ENCODE data around the gene MDFIC. TPM values are rescaled to one million over a fixed set of nuclear protein-coding genes. Genes with fewer than 3 reads are reported as not detected.

Gene MDFIC
- total and polyA plus RNA-seq, 2 of the 4 experiments (the other 2 are of a cell fraction), result 16.9 to 35.0 TPM

DNA sequence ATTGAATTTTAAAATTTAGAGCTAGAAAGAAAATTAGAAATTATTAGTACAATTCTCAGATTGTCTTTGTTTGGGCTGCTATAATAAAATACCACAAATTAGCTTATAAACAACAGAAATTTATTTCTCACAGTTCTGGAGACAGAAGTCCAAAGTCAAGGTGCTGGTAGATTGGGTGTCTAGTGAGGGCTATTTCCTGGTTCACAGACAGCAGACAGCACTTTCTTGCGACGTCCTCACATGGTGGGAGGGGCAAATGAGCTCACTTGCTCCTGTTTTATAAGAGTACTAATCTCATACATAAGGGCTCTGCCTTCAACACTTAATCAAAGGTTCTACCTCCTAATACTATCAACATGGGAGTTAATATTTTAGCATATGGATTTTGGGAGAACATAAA, 134.1 kb downstream of the MDFIC start:
- TF ChIP-seq POLR2A (IDR thresholded peaks at IDR 0.05; ENCODE audit: low read depth, low read length) (no peak), CEBPB (IDR thresholded peaks at IDR 0.05; ENCODE audit: low read depth, low read length) (no peak), MXI1 (IDR thresholded peaks at IDR 0.05; ENCODE audit: borderline replicate concordance, low read depth, low read length) (no peak), BHLHE40 (IDR thresholded peaks at IDR 0.05; ENCODE audit: low read depth, low read length) (no peak), FOS (IDR thresholded peaks at IDR 0.05; ENCODE audit: low read depth, low read length) (no peak), MAZ (IDR thresholded peaks at IDR 0.05; ENCODE audit: borderline replicate concordance, low read depth, low read length) (no peak)
- TF ChIP-seq, protein P1, sequence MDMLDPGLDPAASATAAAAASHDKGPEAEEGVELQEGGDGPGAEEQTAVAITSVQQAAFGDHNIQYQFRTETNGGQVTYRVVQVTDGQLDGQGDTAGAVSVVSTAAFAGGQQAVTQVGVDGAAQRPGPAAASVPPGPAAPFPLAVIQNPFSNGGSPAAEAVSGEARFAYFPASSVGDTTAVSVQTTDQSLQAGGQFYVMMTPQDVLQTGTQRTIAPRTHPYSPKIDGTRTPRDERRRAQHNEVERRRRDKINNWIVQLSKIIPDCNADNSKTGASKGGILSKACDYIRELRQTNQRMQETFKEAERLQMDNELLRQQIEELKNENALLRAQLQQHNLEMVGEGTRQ (IDR thresholded peaks at IDR 0.05; ENCODE audit: low read depth, low read length), result no peak
- CTCF ChIA-PET, result no interaction called here
- POLR2A ChIA-PET (ENCODE audit: unreplicated experiment), result no interaction called here
- Histone ChIP-seq H4K91ac (ENCODE audit: insufficient read depth, low read depth, low read length) (no peak overlapping the region), H3K9ac (ENCODE audit: low read depth, low read length) (no peak overlapping the region), H2BK15ac (ENCODE audit: low read depth, low read length) (no peak overlapping the region), H4K5ac (ENCODE audit: low read depth, low read length) (no peak overlapping the region), H3K56ac (ENCODE audit: extremely low read depth, insufficient read depth, low read length) (no peak overlapping the region), H3K36me3 (ENCODE audit: control insufficient read depth, insufficient read depth, low read length) (no peaks in the 10 kb centered on the region), H3K9me1 (ENCODE audit: insufficient read depth, low read length) (no peaks in the 10 kb centered on the region), H3K23ac (ENCODE audit: low read depth, low read length) (no peak overlapping the region), H3K18ac (ENCODE audit: low read depth, low read length) (no peak overlapping the region; the same call in 1 of the 2 replicates), H3K4me3 (ENCODE audit: insufficient read depth, low read depth, low read length) (no peak overlapping the region), H3K4ac (ENCODE audit: low read depth, low read length) (no peak overlapping the region), H3K27ac (ENCODE audit: insufficient read depth, low read length) (no peak overlapping the region), H2AK5ac (ENCODE audit: low read depth, low read length) (no peak overlapping the region), H3K79me1 (ENCODE audit: low read depth in 1 of 2, low read length in 2 of 2) (no peaks in the 10 kb centered on the region), H2BK5ac (ENCODE audit: low read depth, low read length, poor library complexity, severe bottlenecking) (no peak overlapping the region), H3K9me3 (ENCODE audit: control insufficient read depth, insufficient read depth, low read length) (no peaks in the 10 kb centered on the region), H3K27me3 (ENCODE audit: control insufficient read depth, insufficient read depth, low read length) (no peaks in the 10 kb centered on the region), H2AK9ac (replicated peaks; ENCODE audit: low read depth, low read length, poor library complexity) (no peak overlapping the region), H4K20me1 (ENCODE audit: insufficient read depth, low read length) (no peaks in the 10 kb centered on the region), H3K14ac (replicated peaks; ENCODE audit: low read depth, low read length) (no peak overlapping the region), H2BK20ac (ENCODE audit: low read depth, low read length) (no peak overlapping the region), H2BK120ac (ENCODE audit: low read depth, low read length) (no peak overlapping the region), H3K4me1 (ENCODE audit: control insufficient read depth, insufficient read depth, low read length) (no peaks in the 10 kb centered on the region), H4K8ac (ENCODE audit: low read depth in 2 of 2, low read length in 2 of 2) (no peak overlapping the region), H2AFZ (replicated peaks; ENCODE audit: low read length, poor library complexity) (no peak overlapping the region), H3K4me2 (ENCODE audit: low read depth, low read length) (no peak overlapping the region)
- no TSS peak for BruUV-seq (replicated peaks)
- intact Hi-C loops (cut with micrococcal nuclease) (no loop called here), in situ Hi-C loops (cut with MboI; ENCODE audit: low sequenced_read_pairs) (no loop called here), dilution Hi-C loops (cut with HindIII; ENCODE audit: low sequenced_read_pairs, unreplicated experiment) (no loop called here)
- DNase-seq (no peak), ATAC-seq (ENCODE audit: low read depth) (no peak)
- no CpG with 5 or more reads among the region's 2 CpGs for WGBS, 2 experiments (ENCODE audit: extremely low coverage in 2 of 2, insufficient read length in 1 of 2)

Measured in IMR-90 (cell line).